HG03558 (cell line): ENCODE measurements around the gene WFIKKN1.

ENCODE experiments used
- ATAC-seq: cut with Tn5 transposase; IDR thresholded peaks from one replicate; pipeline ENCODE4 v1.9.1; 2021; ENCODE audit warnings: moderate number of reproducible peaks; ENCODE audit not compliant: unreplicated experiment; ENCODE audit errors: extremely low read depth

WFIKKN1 gene

DNA sequence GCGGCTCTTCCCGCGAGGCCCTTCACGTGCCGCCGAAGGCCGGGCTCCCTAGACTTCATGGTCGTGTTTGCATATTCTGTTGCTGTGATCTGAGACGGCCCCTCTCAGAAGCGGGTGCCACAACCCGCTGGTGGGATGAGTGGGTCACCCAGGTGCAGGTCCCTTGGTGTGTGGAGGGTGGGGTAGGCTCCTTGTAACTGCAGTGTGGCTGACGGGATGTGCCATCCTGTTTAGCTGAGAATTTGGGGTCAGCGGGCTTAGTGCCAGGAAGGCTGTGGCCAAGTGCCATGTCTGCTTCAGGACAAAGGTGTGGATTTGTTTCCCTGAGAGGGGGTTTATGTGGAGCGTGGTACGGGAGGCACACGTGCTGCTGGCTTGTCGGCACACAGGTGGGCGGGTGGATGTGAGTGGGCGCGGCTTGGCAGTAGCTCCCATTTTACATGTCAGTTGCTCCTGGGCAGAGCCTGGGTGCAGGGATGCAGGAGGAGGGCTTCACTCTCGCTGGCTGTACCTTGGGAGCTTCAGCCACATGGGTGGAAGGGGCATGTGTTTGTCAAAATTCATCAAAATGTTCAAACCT lies 9.2 kb upstream of the WFIKKN1 start:
- ATAC-seq = no peak

DNA sequence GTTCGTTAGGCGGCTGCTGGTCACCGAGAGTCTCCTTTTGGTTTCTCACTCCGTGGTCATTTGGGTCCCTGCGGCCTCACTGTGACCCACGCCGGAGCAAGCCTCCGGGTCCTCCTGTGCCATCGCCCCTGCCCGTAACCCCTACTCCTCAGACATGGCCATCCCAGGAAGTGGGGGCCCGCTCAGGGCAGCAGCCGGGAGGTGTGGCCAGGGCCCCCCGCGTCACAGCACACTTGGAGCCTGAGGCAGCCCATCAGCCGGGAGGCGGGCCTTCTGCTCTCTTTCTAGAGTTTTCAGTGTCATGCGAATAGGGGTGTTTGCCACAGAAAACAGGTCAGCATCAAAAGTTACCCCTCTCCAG lies 7.9 kb upstream of the WFIKKN1 start:
- ATAC-seq = no peak

DNA sequence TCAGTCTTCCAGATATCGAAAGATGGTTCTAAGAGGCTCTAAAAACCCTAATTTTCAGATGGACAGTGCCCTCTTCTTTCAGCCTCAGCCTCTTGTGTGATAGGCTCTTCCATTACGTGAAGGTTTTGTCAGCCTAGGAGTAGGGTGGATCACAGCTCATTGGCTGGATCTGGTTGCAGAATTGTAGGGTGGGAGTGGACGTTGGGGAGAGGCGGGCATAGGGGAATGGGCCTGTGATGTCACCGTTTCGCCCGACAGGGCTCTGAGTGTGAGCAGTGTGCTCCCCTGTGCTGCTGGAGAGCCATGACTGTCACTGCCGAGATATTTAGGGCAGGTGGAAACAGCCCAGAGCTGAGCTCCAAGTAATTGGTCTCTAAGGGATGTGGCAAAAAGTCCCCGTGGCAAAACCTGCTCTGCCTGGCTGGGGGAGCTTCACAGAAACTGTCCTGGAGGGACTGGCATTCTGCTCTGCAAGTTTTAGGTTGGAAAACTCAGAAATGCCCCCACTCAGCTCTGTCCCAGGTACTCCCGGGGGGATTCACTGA lies 6.2 kb upstream of the WFIKKN1 start:
- no peak for ATAC-seq

DNA sequence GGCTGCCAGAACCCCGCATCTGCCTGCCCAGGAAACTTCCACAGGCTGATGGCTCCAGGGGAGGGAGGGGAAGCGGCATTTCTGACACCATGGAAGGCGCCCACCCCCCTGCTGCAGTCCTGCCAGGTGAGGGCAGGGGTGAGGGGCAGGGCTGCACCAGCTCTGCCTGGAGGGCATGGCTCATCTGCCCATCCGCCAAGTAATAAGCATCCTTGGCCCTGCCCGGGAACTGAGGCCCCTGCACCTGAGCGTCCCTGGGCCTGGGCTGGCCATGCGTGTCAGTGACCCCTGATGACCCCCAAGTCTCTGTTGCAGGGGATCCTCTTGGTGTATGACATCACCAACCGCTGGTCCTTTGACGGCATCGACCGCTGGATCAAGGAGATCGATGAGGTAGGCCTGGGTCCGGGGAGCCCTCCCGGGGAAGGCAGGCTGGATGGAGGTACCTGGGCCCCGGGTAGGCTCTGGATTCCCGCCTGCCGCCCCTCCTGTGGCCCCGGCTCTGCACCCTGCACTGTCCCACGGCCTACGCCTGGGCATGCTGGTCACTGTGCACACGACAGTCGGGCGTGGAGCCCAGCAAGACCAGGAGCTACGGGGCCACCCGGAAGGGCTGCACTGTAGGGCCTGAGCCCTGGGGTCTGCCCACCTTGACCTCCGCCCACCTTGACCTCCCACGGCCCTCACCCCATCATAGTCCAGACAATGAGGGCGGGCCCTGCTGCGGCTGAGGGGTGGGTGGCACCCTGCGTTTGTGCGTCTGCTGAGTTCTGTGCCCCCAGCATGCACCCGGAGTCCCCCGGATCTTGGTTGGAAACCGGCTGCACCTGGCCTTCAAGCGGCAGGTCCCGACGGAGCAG lies 5.4 kb upstream of the WFIKKN1 start:
- no peak for ATAC-seq

DNA sequence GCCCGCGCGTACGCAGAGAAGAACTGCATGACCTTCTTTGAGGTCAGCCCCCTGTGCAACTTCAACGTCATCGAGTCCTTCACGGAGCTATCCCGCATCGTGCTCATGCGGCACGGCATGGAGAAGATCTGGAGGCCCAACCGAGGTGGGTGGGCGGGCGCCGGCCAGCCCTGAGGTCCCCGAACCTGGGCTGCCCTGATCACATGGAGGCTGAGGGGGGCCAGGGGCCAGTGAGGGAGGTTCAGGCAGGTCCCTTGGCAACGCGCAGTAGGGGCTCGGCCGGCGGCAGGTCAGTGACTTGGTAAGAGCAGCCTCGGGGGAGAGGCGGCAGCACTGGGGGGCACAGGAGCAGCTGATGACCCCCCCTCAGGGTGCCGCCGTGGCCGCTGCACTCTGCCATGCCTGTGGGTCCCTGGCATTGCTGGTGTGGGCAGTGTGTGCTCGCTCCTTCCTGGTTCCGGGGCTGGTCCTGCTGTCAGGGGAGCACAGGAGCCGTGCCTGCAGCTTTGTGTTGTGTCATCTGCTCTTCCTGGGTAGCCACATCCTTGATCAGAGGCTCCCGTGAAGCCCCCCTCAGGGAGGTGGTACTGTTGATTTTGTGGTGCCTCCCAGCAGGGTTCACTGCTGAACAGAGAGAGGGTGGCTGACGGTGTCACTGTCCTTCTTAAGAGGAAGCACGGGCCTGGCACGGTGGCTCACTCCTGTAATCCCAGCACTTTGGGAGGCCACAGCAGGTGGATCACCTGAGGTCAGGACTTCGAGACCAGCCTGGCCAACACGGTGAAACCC lies 4.6 kb upstream of the WFIKKN1 start:
- no peak for ATAC-seq

DNA sequence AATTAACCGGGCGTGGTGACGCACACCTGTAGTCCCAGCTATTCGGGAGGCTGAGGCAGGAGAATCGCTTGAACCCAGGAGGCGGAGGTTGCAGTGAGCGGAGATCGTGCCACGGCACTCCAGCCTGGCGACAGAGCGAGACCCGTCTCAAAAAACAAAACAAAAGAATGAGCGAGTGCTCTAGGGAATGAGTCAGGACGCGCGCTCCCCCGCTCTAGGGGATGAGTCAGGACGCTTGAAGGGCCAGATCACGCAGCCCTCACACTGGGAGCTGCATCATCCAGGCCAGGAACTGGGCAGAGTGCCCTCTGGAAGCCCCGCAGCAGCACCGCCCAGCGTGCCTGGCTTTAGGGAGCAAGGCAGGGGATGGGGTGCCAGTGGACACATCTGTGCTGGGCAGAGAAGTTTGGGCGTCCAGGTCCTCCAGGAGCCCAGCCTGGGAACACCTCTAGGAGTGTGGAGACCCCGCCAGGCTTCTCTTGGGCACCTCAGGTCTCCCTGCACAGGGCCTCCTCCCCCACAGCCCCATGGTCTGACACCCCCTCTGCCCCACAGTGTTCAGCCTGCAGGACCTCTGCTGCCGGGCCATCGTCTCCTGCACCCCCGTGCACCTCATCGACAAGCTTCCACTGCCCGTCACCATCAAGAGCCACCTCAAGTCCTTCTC lies 3.9 kb upstream of the WFIKKN1 start:
- no peak for ATAC-seq

DNA sequence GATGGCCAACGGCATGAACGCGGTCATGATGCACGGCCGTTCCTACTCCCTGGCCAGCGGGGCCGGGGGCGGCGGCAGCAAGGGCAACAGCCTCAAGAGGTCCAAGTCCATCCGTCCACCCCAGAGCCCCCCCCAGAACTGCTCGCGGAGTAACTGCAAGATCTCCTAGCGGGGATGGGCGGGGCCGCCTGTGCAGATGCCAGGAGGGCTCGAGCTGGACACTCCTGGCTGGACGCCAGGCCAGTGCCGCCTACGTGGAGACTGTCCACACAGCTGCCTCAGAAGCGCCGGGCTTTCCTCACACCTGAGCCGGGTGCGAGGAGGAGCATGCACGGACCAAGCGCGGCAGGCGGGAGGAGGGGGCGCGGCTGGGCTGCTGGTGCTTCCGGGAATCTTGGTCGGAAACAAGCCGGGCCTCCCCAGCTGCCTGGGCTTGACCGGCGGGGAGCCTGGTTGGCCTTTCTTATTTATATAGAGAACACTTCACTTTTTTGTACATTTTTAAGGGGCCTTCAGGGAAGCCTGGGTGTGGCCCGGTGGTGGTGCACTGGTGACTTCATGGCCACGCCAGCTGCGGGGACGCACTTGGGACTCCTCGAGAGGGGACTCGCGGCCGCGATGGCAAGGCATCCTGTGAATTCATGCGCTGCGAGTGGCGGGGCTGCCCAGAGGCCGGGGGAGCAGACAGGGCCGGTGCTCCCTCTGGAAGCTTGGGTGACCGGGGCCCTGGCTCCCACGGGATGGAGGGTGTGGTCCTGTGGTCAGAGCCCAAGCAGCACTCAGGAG lies 3.1 kb upstream of the WFIKKN1 start:
- no peak for ATAC-seq

DNA sequence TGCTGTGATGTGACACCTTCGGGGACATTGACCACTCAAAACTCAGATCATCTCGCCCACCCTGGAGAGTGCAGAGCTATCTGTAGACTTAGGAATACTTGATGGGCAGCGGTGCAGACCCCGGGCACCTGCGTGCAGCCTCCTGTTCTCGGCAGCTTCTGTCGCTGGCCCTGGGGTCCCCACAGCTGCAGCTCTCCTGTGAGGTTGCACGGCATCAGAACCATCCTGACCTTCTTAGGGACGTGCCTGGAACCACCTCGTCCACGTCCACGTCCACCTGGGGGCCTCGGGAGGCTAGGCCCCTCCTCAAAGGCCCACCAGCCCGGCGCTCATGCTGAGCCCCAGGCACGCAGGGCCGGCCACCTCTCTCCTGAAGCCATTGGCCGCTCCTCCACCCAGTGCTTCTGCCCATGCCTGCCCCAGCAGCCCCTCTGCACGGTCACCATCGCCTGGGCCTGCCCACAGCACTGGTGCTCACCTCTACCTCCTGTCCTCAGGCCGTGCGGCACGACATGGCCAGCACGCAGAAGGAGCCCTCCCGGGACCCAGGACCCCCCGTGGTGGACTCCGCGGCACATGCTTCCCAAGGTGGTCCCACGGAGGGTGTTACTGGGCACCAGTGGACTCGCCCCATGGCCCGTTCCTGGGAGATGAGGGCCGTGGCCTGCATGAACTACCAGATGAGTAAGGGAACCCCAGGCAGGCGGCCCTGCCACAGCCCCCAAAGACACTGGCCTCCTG lies 2.3 kb upstream of the WFIKKN1 start:
- ATAC-seq = no peak

DNA sequence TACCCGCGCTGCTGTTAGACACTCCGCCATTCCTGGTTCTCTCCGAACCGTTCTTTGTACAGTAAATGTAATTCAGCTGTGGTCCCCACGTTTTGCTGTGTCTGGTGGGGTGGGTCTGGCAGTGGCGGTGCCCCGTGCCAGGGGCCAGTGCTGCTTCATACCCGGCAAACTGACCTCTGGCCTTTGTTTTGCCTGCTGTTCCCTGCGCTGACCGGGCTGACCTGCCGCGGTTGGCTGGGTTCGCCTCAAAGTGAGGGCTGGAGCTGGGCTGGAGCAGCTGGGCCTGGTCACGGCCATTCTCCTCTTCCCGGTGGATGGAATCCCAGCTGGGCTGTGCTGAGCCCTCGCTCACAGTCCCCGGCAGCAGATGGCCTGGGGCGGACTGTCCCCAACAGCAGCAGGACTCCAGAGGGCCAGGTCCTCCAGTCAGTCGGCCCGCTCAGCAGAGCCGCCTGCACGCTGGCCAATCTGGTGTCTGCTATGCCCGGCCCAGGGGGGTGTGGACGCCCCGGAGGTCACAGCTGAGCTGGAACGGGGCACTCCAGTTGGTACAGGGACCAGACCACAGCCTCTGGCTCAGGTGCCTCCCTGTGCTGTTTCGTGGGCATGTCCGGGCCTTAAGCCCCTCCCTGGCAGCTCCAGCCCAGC lies 1.5 kb upstream of the WFIKKN1 start:
- no peak for ATAC-seq

DNA sequence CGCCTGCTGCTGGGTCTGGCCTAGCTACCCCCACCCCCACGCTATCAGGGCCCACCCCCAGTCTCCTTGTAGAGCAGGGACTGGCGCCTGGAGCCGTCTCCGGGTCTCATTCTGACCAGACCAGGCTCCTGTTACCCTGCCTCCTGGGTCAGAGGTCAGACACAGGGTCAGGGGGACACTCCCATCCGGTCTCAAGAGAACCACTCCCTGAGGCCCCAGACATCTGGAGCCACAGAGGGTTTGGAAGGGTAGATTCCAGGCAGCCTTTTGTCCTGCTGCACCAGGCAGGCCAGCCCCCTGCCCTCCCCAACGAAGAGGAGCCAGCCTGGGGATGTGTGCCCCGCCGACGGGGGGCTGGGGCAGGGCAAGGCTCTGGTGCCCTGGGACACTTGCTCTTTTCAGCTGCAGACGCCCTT lies 944 bp upstream of the WFIKKN1 start:
- no peak for ATAC-seq

DNA sequence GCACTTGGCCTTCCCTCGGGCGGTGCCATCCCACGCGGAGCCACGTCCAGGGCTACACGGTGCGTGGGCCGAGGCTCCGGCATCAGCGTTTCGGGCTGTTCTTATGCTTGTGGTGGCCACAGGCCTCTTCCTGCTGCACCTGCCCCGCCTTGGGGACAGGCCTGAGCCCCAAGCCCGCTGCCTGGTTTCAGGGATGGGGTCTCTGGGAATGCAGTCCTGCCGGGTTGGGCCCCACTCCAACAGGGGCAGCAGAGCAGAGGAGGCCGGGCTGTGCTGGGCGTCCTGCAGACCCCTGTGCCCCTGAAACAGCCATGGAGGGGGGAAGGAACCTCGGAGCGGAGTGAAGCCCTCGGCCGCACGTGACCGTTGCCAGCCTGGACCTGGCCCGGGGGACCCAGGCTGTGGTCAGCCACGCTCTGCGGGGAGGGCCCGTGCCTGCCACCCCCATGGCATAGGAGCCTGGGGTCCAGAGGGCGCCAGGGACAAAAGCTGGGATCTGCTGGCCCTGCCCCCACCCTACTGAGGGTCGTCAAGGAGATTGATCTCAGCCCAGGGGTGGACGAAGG lies 453 bp upstream of the WFIKKN1 start:
- no peak for ATAC-seq

DNA sequence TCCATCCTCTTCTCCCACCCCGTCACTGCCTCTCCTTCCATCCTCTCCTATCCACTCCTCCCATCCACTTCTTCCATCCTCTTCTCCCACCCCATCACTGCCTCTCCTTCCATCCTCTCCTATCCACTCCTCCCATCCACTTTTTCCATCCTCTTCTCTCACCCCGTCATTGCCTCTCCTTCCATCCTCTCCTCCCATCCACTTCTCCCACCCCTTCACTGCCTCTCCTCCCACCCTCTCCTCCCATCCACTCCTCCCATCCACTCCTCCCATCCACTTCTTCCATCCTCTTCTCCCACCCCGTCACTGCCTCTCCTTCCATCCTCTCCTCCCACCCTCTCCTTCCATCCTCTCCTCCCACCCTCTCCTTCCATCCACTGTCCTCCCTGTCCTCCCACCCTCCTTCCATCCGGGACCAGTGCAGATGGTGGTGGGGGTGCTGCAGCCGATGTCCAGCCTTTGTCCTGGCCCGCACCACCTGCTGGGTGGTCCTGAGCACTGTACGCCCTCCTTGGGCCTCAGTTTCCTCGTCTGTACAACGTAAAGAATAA lies 1.1 kb downstream of the WFIKKN1 start:
- no peak for ATAC-seq

DNA sequence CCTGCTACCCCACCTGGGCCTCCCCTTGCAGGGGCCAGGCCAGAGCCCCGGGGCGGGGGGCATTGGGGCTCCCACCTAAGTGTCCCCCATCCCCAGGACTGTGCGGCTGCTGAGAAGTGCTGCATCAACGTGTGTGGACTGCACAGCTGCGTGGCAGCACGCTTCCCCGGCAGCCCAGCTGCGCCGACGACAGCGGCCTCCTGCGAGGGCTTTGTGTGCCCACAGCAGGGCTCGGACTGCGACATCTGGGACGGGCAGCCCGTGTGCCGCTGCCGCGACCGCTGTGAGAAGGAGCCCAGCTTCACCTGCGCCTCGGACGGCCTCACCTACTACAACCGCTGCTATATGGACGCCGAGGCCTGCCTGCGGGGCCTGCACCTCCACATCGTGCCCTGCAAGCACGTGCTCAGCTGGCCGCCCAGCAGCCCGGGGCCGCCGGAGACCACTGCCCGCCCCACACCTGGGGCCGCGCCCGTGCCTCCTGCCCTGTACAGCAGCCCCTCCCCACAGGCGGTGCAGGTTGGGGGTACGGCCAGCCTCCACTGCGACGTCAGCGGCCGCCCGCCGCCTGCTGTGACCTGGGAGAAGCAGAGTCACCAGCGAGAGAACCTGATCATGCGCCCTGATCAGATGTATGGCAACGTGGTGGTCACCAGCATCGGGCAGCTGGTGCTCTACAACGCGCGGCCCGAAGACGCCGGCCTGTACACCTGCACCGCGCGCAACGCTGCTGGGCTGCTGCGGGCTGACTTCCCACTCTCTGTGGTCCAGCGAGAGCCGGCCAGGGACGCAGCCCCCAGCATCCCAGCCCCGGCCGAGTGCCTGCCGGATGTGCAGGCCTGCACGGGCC lies 1.9 kb downstream of the WFIKKN1 start:
- ATAC-seq = no peak

DNA sequence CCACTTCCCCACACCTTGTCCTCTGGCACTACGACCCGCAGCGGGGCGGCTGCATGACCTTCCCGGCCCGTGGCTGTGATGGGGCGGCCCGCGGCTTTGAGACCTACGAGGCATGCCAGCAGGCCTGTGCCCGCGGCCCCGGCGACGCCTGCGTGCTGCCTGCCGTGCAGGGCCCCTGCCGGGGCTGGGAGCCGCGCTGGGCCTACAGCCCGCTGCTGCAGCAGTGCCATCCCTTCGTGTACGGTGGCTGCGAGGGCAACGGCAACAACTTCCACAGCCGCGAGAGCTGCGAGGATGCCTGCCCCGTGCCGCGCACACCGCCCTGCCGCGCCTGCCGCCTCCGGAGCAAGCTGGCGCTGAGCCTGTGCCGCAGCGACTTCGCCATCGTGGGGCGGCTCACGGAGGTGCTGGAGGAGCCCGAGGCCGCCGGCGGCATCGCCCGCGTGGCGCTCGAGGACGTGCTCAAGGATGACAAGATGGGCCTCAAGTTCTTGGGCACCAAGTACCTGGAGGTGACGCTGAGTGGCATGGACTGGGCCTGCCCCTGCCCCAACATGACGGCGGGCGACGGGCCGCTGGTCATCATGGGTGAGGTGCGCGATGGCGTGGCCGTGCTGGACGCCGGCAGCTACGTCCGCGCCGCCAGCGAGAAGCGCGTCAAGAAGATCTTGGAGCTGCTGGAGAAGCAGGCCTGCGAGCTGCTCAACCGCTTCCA lies 2.7 kb downstream of the WFIKKN1 start:
- no peak for ATAC-seq

DNA sequence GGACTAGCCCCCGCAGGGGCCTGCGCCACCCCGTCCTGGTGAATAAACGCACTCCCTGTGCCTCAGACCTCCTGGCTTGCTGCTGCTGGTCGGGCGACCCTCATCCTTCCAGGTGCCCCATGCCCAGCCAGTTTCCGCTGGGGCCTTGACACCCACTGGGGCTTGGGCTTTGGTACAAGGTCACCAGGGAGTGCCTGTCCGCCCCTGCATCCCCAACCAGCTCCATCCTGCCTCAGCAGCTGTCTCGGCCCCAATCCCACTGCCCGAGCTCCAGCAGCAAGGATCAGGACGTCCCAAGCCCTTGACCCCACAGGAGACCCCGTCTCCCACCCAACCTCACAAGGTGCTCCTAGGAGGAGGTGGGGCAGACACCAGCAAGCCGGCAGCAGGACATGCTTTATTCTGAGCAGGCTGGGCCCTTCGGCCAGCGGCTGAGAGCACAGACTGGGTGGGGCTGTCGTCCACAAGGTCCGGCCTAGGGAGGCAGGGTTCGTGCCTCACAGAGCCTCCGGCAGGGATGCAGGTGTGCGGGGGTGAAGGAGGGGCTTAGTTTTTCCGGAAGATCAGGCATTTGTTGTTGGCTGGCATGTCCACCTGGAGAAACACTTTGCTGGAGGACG lies 3.4 kb downstream of the WFIKKN1 start:
- no peak for ATAC-seq

DNA sequence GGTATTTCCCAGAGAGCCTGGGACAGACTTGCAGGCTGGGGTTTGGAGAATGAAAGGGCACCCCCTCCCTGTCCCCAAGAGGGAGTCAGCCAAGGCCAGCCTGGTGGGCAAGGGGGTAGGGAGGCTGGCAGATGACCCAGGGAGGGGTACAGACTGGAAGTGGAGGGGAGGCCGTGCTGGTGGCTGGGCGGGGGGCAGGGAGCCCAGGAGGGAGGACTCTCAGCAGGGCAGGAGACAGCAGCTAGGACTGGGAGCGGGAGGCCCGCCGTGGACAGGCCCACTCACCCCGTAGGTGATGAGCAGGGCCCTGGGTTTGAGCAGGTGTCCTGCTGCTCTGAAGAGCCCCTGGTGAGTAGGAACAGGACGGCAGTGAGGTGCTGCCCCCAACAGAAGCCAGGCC lies 4.2 kb downstream of the WFIKKN1 start:
- no peak for ATAC-seq
